B cell (primary cell): Measurements from ENCODE around the gene DCLK1. TPM values are rescaled to one million over a fixed set of nuclear protein-coding genes. Genes with fewer than 3 reads are reported as not detected.

Experiments
- ATAC-seq: fragments of 200-7000 bp; cut with Tn5 transposase; one replicate; pipeline ENCODE4 v1.10.0; 2021; ENCODE audit warnings: low read depth, mild to moderate bottlenecking, moderate number of reproducible peaks, moderate library complexity
- CTCF ChIA-PET: fragments of 350-600 bp; sonication (Branson Sonifier 250); formaldehyde crosslinking; loops from one replicate; lab custom pipeline; 2021; ENCODE audit warnings: antibody characterized with exemption, inconsistent platforms; lab: Charles Lee
- POLR2A ChIA-PET: fragments of 350-600 bp; sonication (Branson Sonifier 250); formaldehyde crosslinking; loops from one replicate; lab custom pipeline; 2021; ENCODE audit warnings: antibody characterized with exemption; lab: Charles Lee
- DNase-seq: peaks from one replicate; pipeline ENCODE4 v3.0.0; 2013
- H2AFZ ChIP-seq: 2 replicates; pipeline ENCODE4 v1.6.1; 2012; ENCODE audit warnings: mild to moderate bottlenecking, low read depth, low read length; ENCODE audit not compliant: insufficient read depth, poor library complexity, severe bottlenecking
- H3K27ac ChIP-seq, 2 donors: 1 replicate in 1 of 2; 2 replicates in 1 of 2; pipeline ENCODE4 v1.5.1; 2012 to 2013; ENCODE audit warnings: low read length in 2 of 2, mild to moderate bottlenecking in 2 of 2, moderate library complexity in 1 of 2
- H3K27me3 ChIP-seq, 4 experiments: fragments of 200-600 bp in 1 of 4; sonication (generic) in 1 of 4; replicated peaks in 1 of 4; 1 replicate in 2 of 4; 2 replicates in 2 of 4; pipeline versions ENCODE4 v1.6.1 to v1.7.0; 2013 to 2016; ENCODE audit warnings: low read length in 3 of 4, mild to moderate bottlenecking in 2 of 4, mixed read lengths in 1 of 4, moderate library complexity in 1 of 4; ENCODE audit not compliant: insufficient read depth in 4 of 4, control insufficient read depth in 3 of 4; ENCODE audit errors: control extremely low read depth in 1 of 4
- H3K36me3 ChIP-seq, 2 experiments: replicated peaks in 1 of 2; 1 replicate in 1 of 2; 2 replicates in 1 of 2; pipeline versions ENCODE4 v1.6.1 to v1.7.1; 2013; ENCODE audit warnings: low read length in 1 of 2; ENCODE audit not compliant: insufficient read depth in 2 of 2, control insufficient read depth in 1 of 2; ENCODE audit errors: control extremely low read depth in 1 of 2, extremely low read depth in 1 of 2
- H3K4me1 ChIP-seq, 2 donors: fragments of 200-600 bp in 1 of 2; sonication (generic) in 1 of 2; 1 replicate in 1 of 2; 2 replicates in 1 of 2; pipeline versions ENCODE4 v1.5.1 to v1.6.1; 2013 to 2017; ENCODE audit warnings: low read length in 2 of 2; ENCODE audit not compliant: control insufficient read depth in 2 of 2, insufficient read depth in 2 of 2
- H3K4me2 ChIP-seq: replicated peaks from 2 replicates; pipeline ENCODE3; 2012; ENCODE audit warnings: mild to moderate bottlenecking, low read depth, low read length; ENCODE audit not compliant: poor library complexity, severe bottlenecking
- H3K4me3 ChIP-seq, 5 experiments: fragments of 200-600 bp in 1 of 5; sonication (generic) in 1 of 5; 1 replicate in 3 of 5; 2 replicates in 2 of 5; pipeline versions ENCODE4 v1.5.1 to v1.7.0; 2011 to 2016; ENCODE audit warnings: low read length in 4 of 5, mild to moderate bottlenecking in 4 of 5, low read depth in 2 of 5, control low read depth in 1 of 5, moderate library complexity in 1 of 5; ENCODE audit not compliant: insufficient read depth in 1 of 5; ENCODE audit errors: control extremely low read depth in 1 of 5, extremely low read depth in 1 of 5
- H3K79me2 ChIP-seq: fragments of 200-600 bp; sonication (generic); one replicate; pipeline ENCODE4 v1.6.0; 2016; ENCODE audit warnings: low read length; ENCODE audit not compliant: control insufficient read depth, insufficient read depth
- H3K9ac ChIP-seq: fragments of 200-600 bp; sonication (generic); 2 replicates; pipeline ENCODE4 v1.6.1; 2017; ENCODE audit warnings: mild to moderate bottlenecking, low read length, moderate library complexity
- H3K9me3 ChIP-seq, 3 donors: one replicate each; pipeline versions ENCODE4 v1.6.1 to v1.7.1; 2013; ENCODE audit warnings: low read length in 2 of 3; ENCODE audit not compliant: control insufficient read depth in 2 of 3, insufficient read depth in 1 of 3; ENCODE audit errors: control extremely low read depth in 1 of 3
- H4K20me1 ChIP-seq: 2 replicates; pipeline ENCODE4 v1.6.0; 2012; ENCODE audit warnings: mild to moderate bottlenecking, low read length; ENCODE audit not compliant: insufficient read depth, control insufficient read depth, poor library complexity, severe bottlenecking
- H3K27ac Mint-ChIP-seq: one replicate; pipeline ENCODE4 v1.8.0; 2021; ENCODE audit warnings: mixed read lengths
- H3K27me3 Mint-ChIP-seq: one replicate; pipeline ENCODE4 v1.8.0; 2021; ENCODE audit warnings: mixed read lengths
- H3K4me1 Mint-ChIP-seq: one replicate; pipeline ENCODE4 v1.8.0; 2021; ENCODE audit warnings: mixed read lengths
- H3K4me3 Mint-ChIP-seq: one replicate; pipeline ENCODE4 v1.8.0; 2021; ENCODE audit warnings: mixed read lengths
- H3K9me3 Mint-ChIP-seq: one replicate; pipeline ENCODE4 v1.8.0; 2022; ENCODE audit warnings: mixed read lengths; ENCODE audit not compliant: insufficient read depth
- CTCF ChIP-seq: fragments of 200-600 bp; IDR thresholded peaks from one replicate; pipeline ENCODE4 v1.8.0; 2022; ENCODE audit warnings: antibody characterized with exemption, mild to moderate bottlenecking
- EZH2 ChIP-seq: IDR thresholded peaks from 2 replicates; pipeline ENCODE4 v1.6.1; 2012; ENCODE audit warnings: borderline replicate concordance, low read depth, mild to moderate bottlenecking, moderate library complexity, low read length; ENCODE audit not compliant: insufficient read depth, poor library complexity, severe bottlenecking
- WGBS: methylation state at CpG from one replicate; pipeline ENCODE4 v1.1.5; 2013; ENCODE audit warnings: missing lambda C conversion rate; ENCODE audit not compliant: insufficient coverage; 5-methylcytosine and 5-hydroxymethylcytosine counted together
- intact Hi-C: fragments of 100-400 bp; cut with micrococcal nuclease; formaldehyde crosslinking; loops from one replicate; pipeline ENCODE4 v1.10.0; 2022
- polyA plus RNA-seq: library from polyadenylated mRNA; depleted of rRNA; stranded (reverse); fragments of >200 nt; gene quantifications from 2 replicates; pipeline ENCODE4 v1.2.3, GENCODE V29; 2012
- total RNA-seq, 2 donors: library from RNA; stranded (reverse); fragments of 120-200 nt in 1 of 2; gene quantifications; 1 replicate in 1 of 2; 2 replicates in 1 of 2; pipeline versions ENCODE4 v1.2.3 to v1.2.4, GENCODE V29; 2013 to 2022

DCLK1 gene
- total and polyA plus RNA-seq, 2 donors (not counting 1 experiment from before 2014, with no cell fraction given), result not detected

DNA sequence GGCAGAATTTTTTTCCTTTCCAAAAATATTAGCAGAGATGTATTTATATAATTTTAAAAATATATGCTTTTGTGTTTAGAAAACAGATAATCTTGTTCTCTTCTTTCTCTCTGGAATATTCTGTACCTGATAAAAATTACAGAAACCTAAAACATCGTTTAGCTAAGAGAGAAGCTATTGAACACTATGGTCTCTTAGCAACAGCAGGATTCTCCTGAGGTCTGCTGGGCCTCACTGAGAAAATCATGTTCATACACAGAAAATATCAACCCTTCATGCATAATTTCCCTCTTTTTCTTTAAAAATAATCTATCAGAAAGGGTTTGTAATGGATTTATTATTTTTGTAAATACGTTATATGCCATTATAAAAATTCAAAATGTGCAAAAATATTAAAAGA, 242.2 kb downstream of the DCLK1 start:
- Histone ChIP-seq H3K9me3 (no peaks in the 10 kb centered on the region), H2AFZ (no peak overlapping the region), H3K36me3 (no peaks in the 10 kb centered on the region), H3K4me2 (no peak overlapping the region), H3K27ac (no peak overlapping the region), H3K27me3 (no peaks in the 10 kb centered on the region), H4K20me1 (no peaks in the 10 kb centered on the region), H3K9ac (no peak overlapping the region), H3K4me3 (no peak overlapping the region), H3K4me1 (no peaks in the 10 kb centered on the region), H3K79me2 (no peaks in the 10 kb centered on the region)
- intact Hi-C loops, result no loop called here
- CTCF ChIA-PET, result no interaction called here
- POLR2A ChIA-PET, result no interaction called here
- no peaks in the 10 kb centered on the region for H3K4me1 Mint-ChIP-seq
- TF ChIP-seq CTCF, result no peak
- TF ChIP-seq EZH2, result no peak
- no peak for ATAC-seq
- H3K27ac Mint-ChIP-seq, result no peak overlapping the region
- no peak for DNase-seq
- H3K9me3 Mint-ChIP-seq, result no peaks in the 10 kb centered on the region
- WGBS, result 80% methylated on average over 1 of the region's 2 CpGs
- no peak overlapping the region for H3K4me3 Mint-ChIP-seq
- no peaks in the 10 kb centered on the region for H3K27me3 Mint-ChIP-seq

GRCh38 chr13:35888457-35888883, 242.7 kb downstream of the DCLK1 start:
- no peak overlapping the region for H3K4me3 Mint-ChIP-seq
- no peaks in the 10 kb centered on the region for H3K4me1 Mint-ChIP-seq
- Histone ChIP-seq H3K9me3 (no peaks in the 10 kb centered on the region), H3K4me2 (no peak overlapping the region), H2AFZ (no peak overlapping the region), H3K27me3 (no peaks in the 10 kb centered on the region), H3K36me3 (no peaks in the 10 kb centered on the region), H3K79me2 (no peaks in the 10 kb centered on the region), H3K9ac (no peak overlapping the region), H4K20me1 (no peaks in the 10 kb centered on the region), H3K4me1 (no peaks in the 10 kb centered on the region), H3K27ac (no peak overlapping the region), H3K4me3 (no peak overlapping the region)
- H3K9me3 Mint-ChIP-seq, result no peaks in the 10 kb centered on the region
- intact Hi-C loops, result no loop called here
- POLR2A ChIA-PET, result no interaction called here
- no peaks in the 10 kb centered on the region for H3K27me3 Mint-ChIP-seq
- ATAC-seq, result no peak
- DNase-seq, result no peak
- no CpG with 5 or more reads among the region's 3 CpGs for WGBS
- TF ChIP-seq EZH2 (no peak), CTCF (no peak)
- CTCF ChIA-PET, result no interaction called here
- H3K27ac Mint-ChIP-seq, result no peak overlapping the region
